Gastrocnemius medialis (tissue), 4 donors: Measurements from ENCODE around the gene IFFO2.

Experiments
- POLR2A ChIP-seq, 2 donors: fragments of 450-650 bp; IDR thresholded peaks; one replicate each; pipeline ENCODE4 v1.6.1; 2017; ENCODE audit warnings: antibody characterized with exemption in 2 of 2, mild to moderate bottlenecking in 2 of 2, moderate library complexity in 2 of 2
- TF ChIP-seq, protein P1 (sequence below), 5 experiments: fragments of 450-650 bp in 3 of 5; fragments of 200-600 bp in 2 of 5; sonication (generic) in 2 of 5; IDR thresholded peaks in 4 of 5; conservative IDR thresholded peaks in 1 of 5; 1 replicate in 4 of 5; 2 replicates in 1 of 5; pipeline ENCODE4 v1.5.1; 2016 to 2019; ENCODE audit warnings: antibody characterized with exemption in 5 of 5, mild to moderate bottlenecking in 3 of 5, moderate library complexity in 3 of 5

DNA sequence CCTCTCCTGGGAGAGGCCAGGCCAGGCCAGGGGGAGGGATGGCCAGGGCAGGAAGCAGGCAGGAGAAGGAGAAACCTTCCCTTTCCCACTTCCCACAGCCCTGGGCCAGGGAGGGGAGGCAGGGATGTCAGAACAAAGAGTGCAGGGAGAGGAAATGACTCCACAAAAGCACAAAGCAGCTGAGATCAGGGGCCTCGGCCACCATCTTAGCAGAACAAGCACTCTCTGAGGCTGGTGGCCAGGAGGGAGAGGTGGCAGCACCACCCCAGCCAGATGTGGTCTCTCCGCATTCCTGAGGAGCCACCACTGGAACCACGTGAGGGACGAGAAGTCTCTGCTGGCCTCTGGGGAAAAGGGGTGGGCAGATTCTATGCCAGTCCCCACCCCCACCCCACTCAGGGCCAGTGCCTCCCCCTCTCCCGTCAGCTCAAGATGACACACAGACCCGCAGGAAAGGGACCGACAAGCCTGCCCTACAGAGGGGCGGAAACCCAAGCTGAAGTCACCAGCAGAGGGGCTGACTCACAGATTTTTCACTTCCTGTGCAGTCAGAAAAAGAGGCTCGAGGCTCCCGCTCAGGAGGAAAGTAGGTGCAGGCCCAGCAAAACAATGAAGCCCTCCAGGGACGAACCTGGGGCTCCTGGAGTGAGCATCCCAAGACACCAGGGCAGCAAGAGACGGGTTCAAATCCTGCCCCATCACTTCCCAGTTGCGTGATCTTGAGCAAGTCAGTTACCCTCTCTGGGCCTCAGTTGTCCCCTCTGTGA, 30.0 kb downstream of the IFFO2 start:
- TF ChIP-seq, protein P1, sequence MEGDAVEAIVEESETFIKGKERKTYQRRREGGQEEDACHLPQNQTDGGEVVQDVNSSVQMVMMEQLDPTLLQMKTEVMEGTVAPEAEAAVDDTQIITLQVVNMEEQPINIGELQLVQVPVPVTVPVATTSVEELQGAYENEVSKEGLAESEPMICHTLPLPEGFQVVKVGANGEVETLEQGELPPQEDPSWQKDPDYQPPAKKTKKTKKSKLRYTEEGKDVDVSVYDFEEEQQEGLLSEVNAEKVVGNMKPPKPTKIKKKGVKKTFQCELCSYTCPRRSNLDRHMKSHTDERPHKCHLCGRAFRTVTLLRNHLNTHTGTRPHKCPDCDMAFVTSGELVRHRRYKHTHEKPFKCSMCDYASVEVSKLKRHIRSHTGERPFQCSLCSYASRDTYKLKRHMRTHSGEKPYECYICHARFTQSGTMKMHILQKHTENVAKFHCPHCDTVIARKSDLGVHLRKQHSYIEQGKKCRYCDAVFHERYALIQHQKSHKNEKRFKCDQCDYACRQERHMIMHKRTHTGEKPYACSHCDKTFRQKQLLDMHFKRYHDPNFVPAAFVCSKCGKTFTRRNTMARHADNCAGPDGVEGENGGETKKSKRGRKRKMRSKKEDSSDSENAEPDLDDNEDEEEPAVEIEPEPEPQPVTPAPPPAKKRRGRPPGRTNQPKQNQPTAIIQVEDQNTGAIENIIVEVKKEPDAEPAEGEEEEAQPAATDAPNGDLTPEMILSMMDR (IDR thresholded peaks at IDR 0.05 in 4 of 5, conservative IDR thresholded peaks at IDR 0.05 in 1 of 5): no peak
- TF ChIP-seq POLR2A (IDR thresholded peaks at IDR 0.05): peak in 1 of 2 donors; percentile 16
